Measurements from ENCODE around the gene SSB. TPM values are rescaled to one million over a fixed set of nuclear protein-coding genes. Genes with fewer than 3 reads are reported as not detected.
"Not testable (repeated sequence)": the region's sequence is repeated elsewhere in the genome, so short reads cannot be mapped to it uniquely, and the experiment has no call there.

The SSB gene
- total and polyA plus RNA-seq, 9 of the 15 experiments (the other 6 are each of a cell fraction or from before 2014, with no cell fraction given), result 317 to 849 (median 515) TPM

GRCh38 chr2:169848959-169849693 lies 50.5 kb downstream of the SSB start:
- BruUV-seq (replicated peaks); H3K4me2 ChIP-seq (ENCODE audit: insufficient read depth, low read length); CTCF ChIA-PET (ENCODE audit: low intra/inter-chr PET ratio); H3K9ac ChIP-seq (ENCODE audit: insufficient read depth in 1 of 2, low read depth in 2 of 2, low read length in 2 of 2); H3K27ac ChIP-seq (ENCODE audit: extremely low read depth, low read depth, low read length); intact Hi-C loops (cut with micrococcal nuclease); H3K4me3 ChIP-seq; H3K9me3 ChIP-seq (replicated peaks; ENCODE audit: control insufficient read depth, insufficient read depth, low read depth, low read length); H4K20me1 ChIP-seq (replicated peaks; ENCODE audit: control insufficient read depth, insufficient read depth, low read length); H3K27me3 ChIP-seq (ENCODE audit: control insufficient read depth in 2 of 2, insufficient read depth in 2 of 2, low read length in 2 of 2); H2AFZ ChIP-seq (ENCODE audit: low read depth, low read length); DNase-seq (ENCODE audit: extremely low read depth in 1 of 4, low spot score in 3 of 4); FAIRE-seq; H3K9me1 ChIP-seq (ENCODE audit: control insufficient read depth, insufficient read depth, low read length); ATAC-seq; in situ Hi-C loops (cut with MboI): not testable (repeated sequence)
- Histone ChIP-seq H3K4me1 (replicated peaks in 1 of 2; ENCODE audit: control insufficient read depth in 2 of 2, insufficient read depth in 2 of 2, low read length in 2 of 2) (peaks cover 8 to 12% of the 10 kb centered on the region in 2 experiments; a peak in 4 of 5 replicates), H3K79me2 (ENCODE audit: control insufficient read depth, insufficient read depth, low read length) (peaks cover 91% of the 10 kb centered on the region), H3K36me3 (ENCODE audit: control insufficient read depth, insufficient read depth, low read length) (peaks cover 15% of the 10 kb centered on the region; the same call in 1 of the 3 replicates)
- POLR2A ChIA-PET, result interaction anchor here (0.6 to 1.9 kb wide), 6 partner anchors 9 to 155 kb away, joined by 3 to 8 read pairs (median 6); partner anchors contain the start of genes CFAP210, PHOSPHO2 and UBR3
- WGBS (ENCODE audit: insufficient coverage, low coverage, missing lambda C conversion rate), result 81% methylated on average over 8 of the region's 8 CpGs
- TF ChIP-seq NFIC (IDR thresholded peaks at IDR 0.05), result peak; percentile 54

DNA sequence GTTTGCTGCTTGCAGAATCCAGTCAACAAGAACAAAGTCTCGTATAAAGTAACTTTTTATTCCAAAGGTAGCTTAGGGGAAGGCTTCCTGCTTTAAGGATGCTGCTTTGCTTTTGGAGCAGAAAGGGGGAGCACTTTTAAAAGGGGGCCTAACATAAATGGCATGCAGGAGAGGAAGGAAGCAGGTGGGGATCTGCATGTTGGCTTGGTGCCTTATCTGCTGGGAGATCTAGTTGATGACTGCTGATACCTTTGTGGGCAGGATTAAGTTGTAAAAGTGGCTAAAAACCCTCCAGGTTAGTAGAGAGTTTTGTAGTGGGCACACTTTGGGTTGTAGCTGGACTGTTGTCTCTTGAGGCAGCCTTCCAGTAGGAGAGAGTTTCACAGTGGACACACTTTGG lies 51.0 kb downstream of the SSB start:
- FAIRE-seq, result peak; percentile 35
- WGBS (ENCODE audit: insufficient coverage, low coverage, missing lambda C conversion rate), result 64% methylated on average over 1 of the region's 1 CpG
- no peak overlapping the region for H3K4me2 ChIP-seq (ENCODE audit: insufficient read depth, low read length)
- H3K79me2 ChIP-seq (ENCODE audit: control insufficient read depth, insufficient read depth, low read length), result peaks cover 91% of the 10 kb centered on the region
- no peak for DNase-seq (ENCODE audit: extremely low read depth in 1 of 4, low spot score in 3 of 4)
- intact Hi-C loops (cut with micrococcal nuclease), result no loop called here
- H4K20me1 ChIP-seq (replicated peaks; ENCODE audit: control insufficient read depth, insufficient read depth, low read length), result no peaks in the 10 kb centered on the region
- H3K9me1 ChIP-seq (ENCODE audit: control insufficient read depth, insufficient read depth, low read length), result no peaks in the 10 kb centered on the region
- in situ Hi-C loops (cut with MboI), result no loop called here
- no peak overlapping the region for H3K27ac ChIP-seq (ENCODE audit: extremely low read depth, low read depth, low read length)
- H3K9ac ChIP-seq (ENCODE audit: insufficient read depth in 1 of 2, low read depth in 2 of 2, low read length in 2 of 2), result no peak overlapping the region; a peak in 1 of 4 replicates
- CTCF ChIA-PET (ENCODE audit: low intra/inter-chr PET ratio), result no interaction called here
- H3K4me1 ChIP-seq (replicated peaks in 1 of 2; ENCODE audit: control insufficient read depth in 2 of 2, insufficient read depth in 2 of 2, low read length in 2 of 2), result peaks cover 8 to 12% of the 10 kb centered on the region in 2 experiments; a peak in 4 of 5 replicates
- H3K4me3 ChIP-seq, result no peak overlapping the region
- no peaks in the 10 kb centered on the region for H3K27me3 ChIP-seq (ENCODE audit: control insufficient read depth in 2 of 2, insufficient read depth in 2 of 2, low read length in 2 of 2)
- TF ChIP-seq GATA2 (CRISPR knock-in tag; IDR thresholded peaks at IDR 0.05), result 0 out of 2 replicates have a peak, but pooled peaks have one; percentile 21
- no peak for TF ChIP-seq TRIM24 (IDR thresholded peaks at IDR 0.05)
- no peak for TF ChIP-seq MAFG (tag; conservative IDR thresholded peaks at IDR 0.05)
- TF ChIP-seq GABPB2 (CRISPR knock-in tag; conservative IDR thresholded peaks at IDR 0.05), result no peak
- TF ChIP-seq POLR2H (tag; IDR thresholded peaks at IDR 0.05; ENCODE audit: low read depth), result no peak
- TF ChIP-seq ZFX (CRISPR knock-in tag; IDR thresholded peaks at IDR 0.05), result 0 out of 2 replicates have a peak, but pooled peaks have one; percentile 5
- H3K9me3 ChIP-seq (replicated peaks; ENCODE audit: control insufficient read depth, insufficient read depth, low read depth, low read length), result no peaks in the 10 kb centered on the region
- peak; percentile 5; the same call in 1 of the 3 replicates for ATAC-seq
- peaks cover 14% of the 10 kb centered on the region; the same call in 1 of the 3 replicates for H3K36me3 ChIP-seq (ENCODE audit: control insufficient read depth, insufficient read depth, low read length)
- POLR2A ChIA-PET, result interaction anchor here (0.6 to 1.9 kb wide), 5 partner anchors 9 to 155 kb away, joined by 3 to 8 read pairs (median 6); partner anchors contain the start of genes CFAP210 and PHOSPHO2
- H2AFZ ChIP-seq (ENCODE audit: low read depth, low read length), result no peak overlapping the region
- BruUV-seq (replicated peaks), result no TSS peak
